OCI-LY7 (cell line): Measurements from ENCODE around the gene CLEC5A.

ENCODE experiments used
- CTCF ChIP-seq: fragments of 200-600 bp; sonication (generic); conservative IDR thresholded peaks from 2 replicates; pipeline ENCODE4 v1.5.1; 2014; ENCODE audit warnings: mild to moderate bottlenecking, antibody characterized with exemption, low read length, moderate library complexity, mixed read lengths
- EZH2phosphoT487 ChIP-seq: fragments of 200-600 bp; sonication (generic); IDR thresholded peaks from 2 replicates; pipeline ENCODE4 v1.6.1; 2018; ENCODE audit warnings: low read depth, borderline replicate concordance, mild to moderate bottlenecking, mixed run types, antibody characterized with exemption, low read length, moderate library complexity, mixed read lengths

- no peak for TF ChIP-seq EZH2phosphoT487
- no peak for TF ChIP-seq CTCF
Observed at GRCh38 chr7:141941075-141941474, 5.7 kb downstream of the CLEC5A start.
